K562 (cell line): Measurements from ENCODE around the gene XRCC3. TPM values are rescaled to one million over a fixed set of nuclear protein-coding genes. Genes with fewer than 3 reads are reported as not detected.
A peak's percentile ranks its signal among the peaks of the same experiment; 100 is the strongest.

Experiments used
- CTCF ChIP-seq, 3 experiments: IDR thresholded peaks in 2 of 3; conservative IDR thresholded peaks in 1 of 3; 2 replicates each; pipeline ENCODE4 v1.5.1; 2011 to 2012; ENCODE audit warnings: low read length in 3 of 3, mild to moderate bottlenecking in 3 of 3, control low read depth in 2 of 3, improper control_type of control experiment in 1 of 3, inconsistent platforms in 1 of 3, low read depth in 1 of 3, mixed read lengths in 1 of 3, moderate library complexity in 1 of 3; ENCODE audit not compliant: insufficient read depth in 2 of 3
- EP400 ChIP-seq: fragments of 450-650 bp; IDR thresholded peaks from 2 replicates; pipeline ENCODE4 v1.6.1; 2017; ENCODE audit warnings: antibody characterized with exemption, mild to moderate bottlenecking, moderate library complexity
- ESRRA ChIP-seq: fragments of 450-650 bp; IDR thresholded peaks from 2 replicates; pipeline ENCODE4 v1.6.1; 2014; ENCODE audit warnings: low read depth, mild to moderate bottlenecking, moderate library complexity, borderline replicate concordance
- ETS2 ChIP-seq: IDR thresholded peaks from 2 replicates; pipeline ENCODE4 v1.6.1; 2016; ENCODE audit warnings: borderline replicate concordance, missing genetic modification characterization, mild to moderate bottlenecking, moderate library complexity, missing compliant biosample characterization; ENCODE audit not compliant: poor library complexity, severe bottlenecking
- HDAC1 ChIP-seq, 2 experiments: fragments of 450-650 bp; IDR thresholded peaks; 2 replicates each; pipeline ENCODE4 v1.6.1; 2016 to 2017; ENCODE audit warnings: inconsistent platforms in 1 of 2, mild to moderate bottlenecking in 1 of 2, moderate library complexity in 1 of 2
- KAT8 ChIP-seq: fragments of 450-650 bp; IDR thresholded peaks from 2 replicates; pipeline ENCODE4 v1.6.1; 2016; ENCODE audit warnings: low read depth, mild to moderate bottlenecking
- KHSRP ChIP-seq: fragments of 450-650 bp; IDR thresholded peaks from 2 replicates; pipeline ENCODE4 v1.6.1; 2017
- MBD1 ChIP-seq: fragments of 250-450 bp; sonication (Bioruptor Pico); IDR thresholded peaks from 2 replicates; pipeline ENCODE4 v1.8.0; 2022; ENCODE audit warnings: inconsistent platforms
- PCBP2 ChIP-seq: fragments of 200-400 bp; formaldehyde crosslinking; IDR thresholded peaks from 2 replicates; pipeline ENCODE4 v1.6.1; 2018; ENCODE audit warnings: low read length, low read depth, mild to moderate bottlenecking, moderate library complexity; ENCODE audit not compliant: poor library complexity, severe bottlenecking
- RBM34 ChIP-seq: fragments of 200-400 bp; formaldehyde crosslinking; IDR thresholded peaks from 2 replicates; pipeline ENCODE4 v1.6.1; 2018; ENCODE audit warnings: low read length, borderline replicate concordance; ENCODE audit not compliant: insufficient read depth
- SAFB ChIP-seq: fragments of 200-400 bp; formaldehyde crosslinking; IDR thresholded peaks from 2 replicates; pipeline ENCODE4 v1.6.1; 2017; ENCODE audit warnings: low read depth, low read length, borderline replicate concordance
- TAF7 ChIP-seq: fragments of 450-650 bp; IDR thresholded peaks from 2 replicates; pipeline ENCODE4 v1.6.1; 2016; ENCODE audit warnings: missing genetic modification characterization, missing compliant biosample characterization
- TCF15 ChIP-seq: fragments of 250-450 bp; sonication (Bioruptor Pico); IDR thresholded peaks from 2 replicates; pipeline ENCODE4 v1.8.0; 2022; ENCODE audit warnings: moderate library complexity, mild to moderate bottlenecking, inconsistent platforms
- ZBTB7A ChIP-seq: IDR thresholded peaks from 2 replicates; pipeline ENCODE4 v1.6.1; 2011; ENCODE audit warnings: low read depth, mild to moderate bottlenecking, low read length, moderate library complexity, borderline replicate concordance; ENCODE audit not compliant: control insufficient read depth
- ZNF121 ChIP-seq: sonication (generic); formaldehyde crosslinking; conservative IDR thresholded peaks from 2 replicates; pipeline ENCODE4 v1.8.0; 2022; ENCODE audit warnings: missing genetic modification reagents
- ZNF639 ChIP-seq, 2 experiments: fragments of 200-800 bp in 1 of 2; sonication (Bioruptor generic) in 1 of 2; sonication (generic) in 1 of 2; formaldehyde crosslinking in 1 of 2; IDR thresholded peaks in 1 of 2; conservative IDR thresholded peaks in 1 of 2; 2 replicates each; pipeline versions ENCODE4 v1.5.0 to v1.6.1; 2016 to 2020; ENCODE audit warnings: missing compliant biosample characterization in 1 of 2, missing genetic modification characterization in 1 of 2, missing genetic modification reagents in 1 of 2
- ZNF668 ChIP-seq: fragments of 250-450 bp; sonication (Bioruptor Pico); IDR thresholded peaks from 2 replicates; pipeline ENCODE4 v1.8.0; 2022; ENCODE audit warnings: mild to moderate bottlenecking, inconsistent platforms
- polyA plus RNA-seq, 8 experiments: library from polyadenylated mRNA; depleted of rRNA in 4 of 8; stranded (reverse) in 5 of 8; unstranded in 3 of 8; fragments of >200 nt; fragmentation: Nextera tagmentation in 2 of 8; fragmentation: Illumina TruSeq in 1 of 8; extraction: Ambion mirVana in 2 of 8; extraction: Trizol in 1 of 8; gene quantifications; 2 replicates each; pipeline versions ENCODE4 v1.2.1 to v1.2.3, GENCODE V29; 2011 to 2014; ENCODE audit warnings: inconsistent platforms in 1 of 8, missing spikeins in 1 of 8
- total RNA-seq, 7 experiments: library from RNA; depleted of rRNA in 6 of 7; stranded (reverse); fragments of >200 nt in 6 of 7; fragmentation: Illumina TruSeq in 2 of 7; extraction: Trizol in 2 of 7; gene quantifications; 2 replicates each; pipeline versions ENCODE4 v1.2.1 to v1.2.3, GENCODE V29; 2011 to 2021; ENCODE audit warnings: low replicate concordance in 1 of 7
- TF ChIP-seq, protein P1 (sequence below): fragments of 450-650 bp; IDR thresholded peaks from 2 replicates; pipeline ENCODE4 v1.6.1; 2016; ENCODE audit warnings: low read depth, mild to moderate bottlenecking, moderate library complexity
- TF ChIP-seq, protein P2 (sequence below): fragments of 450-650 bp; IDR thresholded peaks from 2 replicates; pipeline ENCODE4 v1.6.1; 2016; ENCODE audit warnings: borderline replicate concordance

The XRCC3 gene
- total and polyA plus RNA-seq, 9 of the 15 experiments (the other 6 are each of a cell fraction or from before 2014, with no cell fraction given): 0.34 to 59.3 (median 30.3) TPM

DNA sequence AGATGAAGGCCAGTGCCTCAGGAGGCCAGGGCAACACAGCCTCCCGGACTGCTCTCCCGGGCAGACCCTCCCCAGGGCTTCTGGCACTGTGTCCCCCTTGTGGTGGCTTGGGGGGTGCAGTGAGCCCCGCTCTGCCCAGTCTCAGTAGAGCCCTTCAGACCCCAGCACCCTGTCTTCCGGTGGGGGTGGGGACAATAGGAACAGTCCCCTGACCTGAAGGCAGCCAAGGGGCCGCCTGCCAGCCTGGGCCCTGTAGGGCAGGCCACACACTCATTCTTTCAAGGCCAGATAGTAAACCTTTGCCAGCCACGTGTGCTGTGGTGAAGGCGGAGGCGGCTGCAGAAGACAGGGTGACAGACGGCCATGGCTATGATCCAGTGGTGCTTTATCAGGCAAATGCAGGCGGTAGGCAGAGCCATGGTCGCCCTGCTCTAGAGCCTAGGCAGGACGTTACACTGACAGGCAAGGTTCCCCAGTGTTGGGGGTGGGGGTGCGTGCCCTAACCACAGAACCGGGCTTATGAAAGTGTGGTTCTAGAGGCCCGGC is 15.3 kb upstream of the XRCC3 start (continued):
- no peak for TF ChIP-seq ZNF639 (CRISPR knock-in tag; conservative IDR thresholded peaks at IDR 0.05 in 1 of 2, IDR thresholded peaks at IDR 0.05 in 1 of 2)
- TF ChIP-seq TAF7 (tag): no peak
- TF ChIP-seq TCF15: no peak
- TF ChIP-seq HDAC1 (IDR thresholded peaks at IDR 0.05): peak in 1 of 2 experiments; percentile 78; a peak in 2 of 4 replicates
- TF ChIP-seq EP400: no peak
- TF ChIP-seq RBM34: no peak
- TF ChIP-seq KAT8: no peak
- TF ChIP-seq KHSRP: no peak
- no peak for TF ChIP-seq PCBP2
- peak in 1 of 3 experiments; percentile 35; a peak in 1 of 6 replicates for TF ChIP-seq CTCF (IDR thresholded peaks at IDR 0.05 in 2 of 3, conservative IDR thresholded peaks at IDR 0.05 in 1 of 3; ENCODE audit: insufficient read depth in 2 of 3, low read depth in 1 of 3, low read length in 3 of 3)
- TF ChIP-seq ZNF668 (CRISPR knock-in tag): no peak
- no peak for TF ChIP-seq MBD1 (CRISPR knock-in tag)
- no peak for TF ChIP-seq SAFB
- no peak for TF ChIP-seq ESRRA
- TF ChIP-seq ZNF121 (CRISPR knock-in tag): no peak
- TF ChIP-seq ZBTB7A: no peak
- TF ChIP-seq, protein P1, sequence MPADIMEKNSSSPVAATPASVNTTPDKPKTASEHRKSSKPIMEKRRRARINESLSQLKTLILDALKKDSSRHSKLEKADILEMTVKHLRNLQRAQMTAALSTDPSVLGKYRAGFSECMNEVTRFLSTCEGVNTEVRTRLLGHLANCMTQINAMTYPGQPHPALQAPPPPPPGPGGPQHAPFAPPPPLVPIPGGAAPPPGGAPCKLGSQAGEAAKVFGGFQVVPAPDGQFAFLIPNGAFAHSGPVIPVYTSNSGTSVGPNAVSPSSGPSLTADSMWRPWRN: no peak
- TF ChIP-seq, protein P2, sequence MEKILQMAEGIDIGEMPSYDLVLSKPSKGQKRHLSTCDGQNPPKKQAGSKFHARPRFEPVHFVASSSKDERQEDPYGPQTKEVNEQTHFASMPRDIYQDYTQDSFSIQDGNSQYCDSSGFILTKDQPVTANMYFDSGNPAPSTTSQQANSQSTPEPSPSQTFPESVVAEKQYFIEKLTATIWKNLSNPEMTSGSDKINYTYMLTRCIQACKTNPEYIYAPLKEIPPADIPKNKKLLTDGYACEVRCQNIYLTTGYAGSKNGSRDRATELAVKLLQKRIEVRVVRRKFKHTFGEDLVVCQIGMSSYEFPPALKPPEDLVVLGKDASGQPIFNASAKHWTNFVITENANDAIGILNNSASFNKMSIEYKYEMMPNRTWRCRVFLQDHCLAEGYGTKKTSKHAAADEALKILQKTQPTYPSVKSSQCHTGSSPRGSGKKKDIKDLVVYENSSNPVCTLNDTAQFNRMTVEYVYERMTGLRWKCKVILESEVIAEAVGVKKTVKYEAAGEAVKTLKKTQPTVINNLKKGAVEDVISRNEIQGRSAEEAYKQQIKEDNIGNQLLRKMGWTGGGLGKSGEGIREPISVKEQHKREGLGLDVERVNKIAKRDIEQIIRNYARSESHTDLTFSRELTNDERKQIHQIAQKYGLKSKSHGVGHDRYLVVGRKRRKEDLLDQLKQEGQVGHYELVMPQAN: peak; percentile 44; the same call in 1 of the 2 replicates
- TF ChIP-seq ETS2: no peak
